ENCODE measurements around the gene ENTPD1. TPM values are rescaled to one million over a fixed set of nuclear protein-coding genes. Genes with fewer than 3 reads are reported as not detected.
A peak's percentile ranks its signal among the peaks of the same experiment; 100 is the strongest.

Gene ENTPD1
- total and polyA plus RNA-seq, 10 of the 15 experiments (the other 5 are each of a cell fraction or from before 2014, with no cell fraction given) = 110 to 413 (median 161) TPM

GRCh38 chr10:95837356-95837776 is 81.4 kb downstream of the ENTPD1 start:
- in situ Hi-C loops (cut with MboI) = loop anchor here (10.0 kb wide), 1 partner anchor 73 kb away; no protein-coding TSS in a partner anchor
- BruUV-seq (replicated peaks) = TSS peak; percentile 99
- peaks cover 86% of the 10 kb centered on the region for H3K4me1 ChIP-seq (ENCODE audit: control insufficient read depth, insufficient read depth, low read length)

More at GRCh38 chr10:95837356-95837776, 81.4 kb downstream of the ENTPD1 start:
- POLR2A ChIA-PET = interaction anchor here (0.5 to 18.0 kb wide), 10 partner anchors 18 to 434 kb away, joined by 3 to 451 read pairs (median 8); partner anchors contain the start of genes BLNK, ENTPD1 and TCTN3
- H3K79me2 ChIP-seq (ENCODE audit: control insufficient read depth, insufficient read depth, low read length) = peaks cover 82% of the 10 kb centered on the region
- peak overlapping the region; percentile 98 for H3K27ac ChIP-seq (ENCODE audit: control insufficient read depth, insufficient read depth)
- intact Hi-C loops (cut with micrococcal nuclease; ENCODE audit: unreplicated experiment) = loop anchor here (1.0 to 5.0 kb wide), 2 partner anchors 79 to 450 kb away; no protein-coding TSS in a partner anchor
- DNase-seq (ENCODE audit: low read depth, low spot score) = no peak
- TF ChIP-seq POLR2A (IDR thresholded peaks at IDR 0.05; ENCODE audit: low read depth, low read length) (peak; percentile 61; the same call in 1 of the 2 replicates), HDAC6 (IDR thresholded peaks at IDR 0.05; ENCODE audit: unreplicated experiment) (peak; percentile 24), MTA3 (IDR thresholded peaks at IDR 0.05; ENCODE audit: borderline replicate concordance, low read length) (0 out of 2 replicates have a peak, but pooled peaks have one; percentile 87), ZNF207 (IDR thresholded peaks at IDR 0.05; ENCODE audit: borderline replicate concordance) (0 out of 2 replicates have a peak, but pooled peaks have one; percentile 60), NR2C1 (IDR thresholded peaks at IDR 0.05) (peak; percentile 34; the same call in 1 of the 2 replicates), RAD21 (IDR thresholded peaks at IDR 0.05; ENCODE audit: insufficient read depth, low read depth, low read length) (no peak), MYB (IDR thresholded peaks at IDR 0.05; ENCODE audit: borderline replicate concordance, low read depth, low read length) (no peak), SMAD5 (IDR thresholded peaks at IDR 0.05; ENCODE audit: low read depth) (peak; percentile 76), GATAD2B (conservative IDR thresholded peaks at IDR 0.05; ENCODE audit: low read depth) (no peak), TCF3 (IDR thresholded peaks at IDR 0.05; ENCODE audit: borderline replicate concordance, insufficient read depth, low read depth, low read length) (no peak), JUND (IDR thresholded peaks at IDR 0.05; ENCODE audit: low read depth, low read length) (no peak), RB1 (IDR thresholded peaks at IDR 0.05; ENCODE audit: borderline replicate concordance) (0 out of 2 replicates have a peak, but pooled peaks have one; percentile 9), YY1 (IDR thresholded peaks at IDR 0.05; ENCODE audit: low read depth, low read length) (0 out of 2 replicates have a peak, but pooled peaks have one; percentile 51), NR2C2 (IDR thresholded peaks at IDR 0.05; ENCODE audit: borderline replicate concordance, control insufficient read depth, insufficient read length, low read depth) (no peak), NR2F1 (conservative IDR thresholded peaks at IDR 0.05) (peak; percentile 92), POLR2AphosphoS5 (IDR thresholded peaks at IDR 0.05; ENCODE audit: low read length) (peak; percentile 80)
- TF ChIP-seq, protein P1, sequence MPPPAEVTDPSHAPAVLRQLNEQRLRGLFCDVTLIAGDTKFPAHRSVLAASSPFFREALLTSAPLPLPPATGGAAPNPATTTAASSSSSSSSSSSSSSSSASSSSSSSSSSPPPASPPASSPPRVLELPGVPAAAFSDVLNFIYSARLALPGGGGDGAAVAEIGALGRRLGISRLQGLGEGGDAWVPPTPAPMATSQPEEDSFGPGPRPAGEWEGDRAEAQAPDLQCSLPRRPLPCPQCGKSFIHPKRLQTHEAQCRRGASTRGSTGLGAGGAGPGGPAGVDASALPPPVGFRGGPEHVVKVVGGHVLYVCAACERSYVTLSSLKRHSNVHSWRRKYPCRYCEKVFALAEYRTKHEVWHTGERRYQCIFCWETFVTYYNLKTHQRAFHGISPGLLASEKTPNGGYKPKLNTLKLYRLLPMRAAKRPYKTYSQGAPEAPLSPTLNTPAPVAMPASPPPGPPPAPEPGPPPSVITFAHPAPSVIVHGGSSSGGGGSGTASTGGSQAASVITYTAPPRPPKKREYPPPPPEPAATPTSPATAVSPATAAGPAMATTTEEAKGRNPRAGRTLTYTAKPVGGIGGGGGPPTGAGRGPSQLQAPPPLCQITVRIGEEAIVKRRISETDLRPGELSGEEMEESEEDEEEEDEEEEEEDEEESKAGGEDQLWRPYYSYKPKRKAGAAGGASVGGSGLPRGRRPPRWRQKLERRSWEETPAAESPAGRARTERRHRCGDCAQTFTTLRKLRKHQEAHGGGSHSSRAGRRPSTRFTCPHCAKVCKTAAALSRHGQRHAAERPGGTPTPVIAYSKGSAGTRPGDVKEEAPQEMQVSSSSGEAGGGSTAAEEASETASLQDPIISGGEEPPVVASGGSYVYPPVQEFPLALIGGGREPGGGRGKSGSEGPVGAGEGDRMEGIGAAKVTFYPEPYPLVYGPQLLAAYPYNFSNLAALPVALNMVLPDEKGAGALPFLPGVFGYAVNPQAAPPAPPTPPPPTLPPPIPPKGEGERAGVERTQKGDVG (CRISPR knock-in tag; IDR thresholded peaks at IDR 0.05) = peak; percentile 53; the same call in 1 of the 2 replicates
- peaks cover 4% of the 10 kb centered on the region; the same call in 2 of the 3 replicates for H3K9me3 ChIP-seq (replicated peaks; ENCODE audit: control insufficient read depth, insufficient read depth, low read length)
- 0 out of 2 replicates have a peak overlapping the region, but pooled peaks have one; percentile 10 for H3K4me3 ChIP-seq
- peak overlapping the region; percentile 76 for H3K9ac ChIP-seq (ENCODE audit: control insufficient read depth, insufficient read depth, low read length)
- peak overlapping the region; percentile 85 for H3K4me2 ChIP-seq (ENCODE audit: control insufficient read depth, insufficient read depth)
- H3K36me3 ChIP-seq (ENCODE audit: control insufficient read depth in 2 of 2, insufficient read depth in 2 of 2, low read length in 1 of 2) = peaks cover 5 to 21% of the 10 kb centered on the region in 2 experiments; a peak in 3 of 4 replicates
- FAIRE-seq = no peak
- H2AFZ ChIP-seq (ENCODE audit: control insufficient read depth, low read depth, low read length) = no peak overlapping the region
- peak; percentile 51 for ATAC-seq
- no peaks in the 10 kb centered on the region for H4K20me1 ChIP-seq (ENCODE audit: control insufficient read depth, insufficient read depth)
- 6% methylated on average over 1 of the region's 1 CpG for WGBS (ENCODE audit: insufficient coverage, insufficient replicate concordance, low lambda C conversion rate, missing lambda C conversion rate)
- CTCF ChIA-PET = interaction anchor here (0.8 to 13.6 kb wide), 15 partner anchors 8 to 179 kb away, joined by 3 to 337 read pairs (median 5); partner anchors contain the start of genes ENTPD1 and TCTN3
- RAD21 ChIA-PET (ENCODE audit: unreplicated experiment) = interaction anchor here (0.6 to 17.3 kb wide), 19 partner anchors 10 to 453 kb away, joined by 3 to 374 read pairs (median 5); partner anchors contain the start of genes BLNK, CC2D2B, ENTPD1 and TCTN3
- SMC1A ChIA-PET (ENCODE audit: uncharacterized antibody, unreplicated experiment) = interaction anchor here (0.6 to 25.1 kb wide), 14 partner anchors 6 to 543 kb away, joined by 3 to 795 read pairs (median 6); partner anchors contain the start of genes CC2D2B, ENTPD1 and TCTN3
- H3K27me3 ChIP-seq (replicated peaks in 1 of 2; ENCODE audit: control insufficient read depth in 2 of 2, insufficient read depth in 2 of 2, low read length in 1 of 2) = no peaks in the 10 kb centered on the region
